Left ventricle myocardium superior (tissue), 1 donor: ENCODE measurements around the gene MALL. TPM values are rescaled to one million over a fixed set of nuclear protein-coding genes. Genes with fewer than 3 reads are reported as not detected.
"Not testable (repeated sequence)": the region's sequence is repeated elsewhere in the genome, so short reads cannot be mapped to it uniquely, and the experiment has no call there.

Experiments
- ATAC-seq: fragments of 200-7000 bp; cut with Tn5 transposase; one replicate; pipeline ENCODE4 v1.9.1; 2020; ENCODE audit warnings: mild to moderate bottlenecking, moderate library complexity
- DNase-seq: peaks from one replicate; pipeline ENCODE4 v3.0.0-alpha.2; 2020
- intact Hi-C: fragments of 100-400 bp; cut with micrococcal nuclease; formaldehyde crosslinking; loops from one replicate; pipeline ENCODE4 v1.11.0; 2022
- total RNA-seq: library from RNA; stranded (reverse); fragmentation: NEBNext Ultra II Directional; extraction: Animal tissue kit (Norgen Biotek cat#: 25700); gene quantifications from one replicate; pipeline ENCODE4 v1.2.1, GENCODE V29; 2021
- donor health status: DM: no; HTN: yes; CAD: no; lungs with severe emphysema.

MALL gene
- total RNA-seq, 1 donor from 2014 or later = 12.0 TPM

GRCh38 chr2:110059694-110060358 lies 55.8 kb downstream of the MALL start:
- ATAC-seq, DNase-seq, intact Hi-C loops: not testable (repeated sequence)

DNA sequence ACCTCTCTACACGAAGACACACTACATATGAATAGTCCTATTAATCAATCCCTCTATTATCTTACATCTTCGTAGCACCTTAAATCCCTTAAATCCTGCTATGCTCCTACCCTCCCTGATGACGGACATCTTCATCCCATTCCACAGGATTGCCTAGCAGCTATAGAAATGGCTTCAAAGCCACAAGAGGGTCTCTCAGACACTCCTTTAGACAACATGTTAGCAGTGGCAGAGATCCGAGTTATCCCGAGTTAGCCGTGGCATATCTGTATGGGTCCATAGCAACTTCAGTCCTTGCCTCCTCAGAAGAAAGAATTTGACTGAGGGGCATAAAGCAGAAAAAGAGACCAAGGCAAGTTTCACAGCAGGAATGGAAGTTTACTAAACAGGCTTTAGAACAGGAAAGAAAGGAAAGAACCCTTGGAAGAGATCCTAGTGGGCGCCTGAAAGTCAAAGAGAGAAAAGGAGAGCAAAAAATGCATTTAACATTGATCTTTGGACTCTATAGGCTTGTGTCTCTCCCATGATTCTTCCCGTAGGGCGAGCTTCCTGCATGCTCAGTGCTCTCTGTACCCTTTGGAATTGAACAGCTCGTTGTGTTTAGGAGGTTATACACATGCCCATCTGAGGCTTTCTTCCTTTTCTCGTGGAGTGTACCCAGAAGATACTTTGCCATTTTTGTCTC lies 56.5 kb downstream of the MALL start:
- ATAC-seq, DNase-seq, intact Hi-C loops: not testable (repeated sequence)

DNA sequence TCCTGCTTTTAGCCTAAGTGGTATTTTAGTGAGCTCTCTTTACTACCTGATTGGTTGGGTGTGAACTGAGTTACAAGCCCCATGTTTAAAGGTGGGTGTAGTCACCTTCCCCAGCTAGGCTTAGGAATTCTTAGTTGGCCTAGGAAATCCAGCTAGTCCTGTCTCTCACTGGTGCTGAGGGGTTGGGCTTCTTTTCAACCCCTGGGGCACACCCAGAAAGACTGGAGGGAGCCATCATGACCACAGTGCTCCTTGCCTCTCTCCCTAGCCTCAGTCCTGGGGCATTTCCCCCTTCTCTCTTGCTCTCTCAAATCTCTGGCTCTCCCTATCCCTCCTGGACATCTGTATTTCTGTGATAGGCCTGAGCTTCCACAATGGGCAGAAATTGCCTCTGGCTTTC lies 57.6 kb downstream of the MALL start:
- ATAC-seq, intact Hi-C loops, DNase-seq: not testable (repeated sequence)

- DNase-seq, intact Hi-C loops, ATAC-seq: not testable (repeated sequence)
Measured at GRCh38 chr2:110055819-110056408, 59.7 kb downstream of the MALL start.

DNA sequence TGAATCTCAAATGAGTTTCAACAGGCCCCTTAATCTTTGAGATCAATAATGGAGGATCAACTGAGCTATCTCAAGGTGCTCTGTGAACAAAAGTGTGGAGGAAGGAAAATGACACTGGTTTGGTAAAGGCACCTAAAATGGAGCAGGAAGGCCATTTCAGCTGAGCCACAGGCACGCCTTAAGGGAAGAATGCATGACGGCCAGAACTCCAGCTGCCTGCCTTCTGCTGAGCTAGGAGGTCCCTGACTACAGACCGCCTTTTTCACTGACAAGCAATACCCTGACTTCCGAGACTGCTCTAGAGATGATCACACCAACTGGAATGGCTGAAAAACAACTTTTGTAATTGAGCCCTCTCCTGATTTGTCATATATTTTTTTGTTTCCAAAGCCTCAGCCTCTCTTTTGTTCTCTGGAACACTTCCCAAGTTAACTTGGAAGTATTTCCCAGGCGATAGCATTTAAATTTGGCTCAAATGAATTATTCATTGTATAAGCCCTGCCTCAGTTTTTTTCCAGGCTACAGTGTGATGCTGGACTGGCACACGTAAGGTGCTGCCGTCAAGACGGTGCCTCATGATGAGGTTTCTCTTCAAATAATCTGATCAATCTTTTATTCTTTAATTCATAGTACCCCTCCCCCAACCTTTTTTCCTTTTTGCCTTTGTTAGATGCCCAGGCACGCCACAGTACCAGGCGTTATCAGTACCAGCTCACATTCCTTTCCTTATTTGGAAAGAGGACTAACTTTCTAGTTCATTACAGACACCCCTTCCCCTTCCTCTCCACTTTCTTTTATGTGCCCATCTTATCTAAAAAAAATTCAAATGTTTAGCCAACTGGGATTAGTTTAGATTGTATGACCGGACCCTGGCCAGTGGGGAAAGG lies 60.9 kb downstream of the MALL start:
- intact Hi-C loops = not testable (repeated sequence)

GRCh38 chr2:110053688-110054087 lies 61.9 kb downstream of the MALL start:
- DNase-seq, intact Hi-C loops, ATAC-seq: not testable (repeated sequence)

More for the DNA sequence above, 60.9 kb downstream of the MALL start:
- DNase-seq = peak; percentile 45
- peak; percentile 94 for ATAC-seq

GRCh38 chr2:110052166-110052565 lies 63.5 kb downstream of the MALL start:
- peak; percentile 40 for ATAC-seq
- intact Hi-C loops = not testable (repeated sequence)

DNA sequence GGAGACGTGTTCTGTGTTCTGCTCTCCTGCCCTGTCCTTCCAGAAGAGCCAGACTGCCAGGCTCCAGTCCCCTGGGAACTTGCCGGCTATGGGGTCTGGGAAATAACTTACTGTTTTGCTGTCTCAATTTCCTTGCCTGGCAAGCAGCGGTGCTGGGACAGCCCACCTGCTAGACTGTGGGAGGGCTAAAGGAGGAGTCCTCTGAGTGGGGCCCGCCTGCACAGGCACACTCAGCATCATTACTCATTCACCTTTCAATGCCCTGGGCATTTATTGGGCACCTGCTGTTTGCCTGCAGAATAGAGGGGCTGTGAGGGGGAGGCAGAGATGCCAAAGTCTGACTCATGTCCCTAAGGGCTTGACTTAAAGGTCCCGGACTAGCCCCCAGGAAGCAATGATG lies 65.4 kb downstream of the MALL start:
- DNase-seq, ATAC-seq, intact Hi-C loops: not testable (repeated sequence)

More at GRCh38 chr2:110052166-110052565, 63.5 kb downstream of the MALL start:
- DNase-seq = not testable (repeated sequence)

DNA sequence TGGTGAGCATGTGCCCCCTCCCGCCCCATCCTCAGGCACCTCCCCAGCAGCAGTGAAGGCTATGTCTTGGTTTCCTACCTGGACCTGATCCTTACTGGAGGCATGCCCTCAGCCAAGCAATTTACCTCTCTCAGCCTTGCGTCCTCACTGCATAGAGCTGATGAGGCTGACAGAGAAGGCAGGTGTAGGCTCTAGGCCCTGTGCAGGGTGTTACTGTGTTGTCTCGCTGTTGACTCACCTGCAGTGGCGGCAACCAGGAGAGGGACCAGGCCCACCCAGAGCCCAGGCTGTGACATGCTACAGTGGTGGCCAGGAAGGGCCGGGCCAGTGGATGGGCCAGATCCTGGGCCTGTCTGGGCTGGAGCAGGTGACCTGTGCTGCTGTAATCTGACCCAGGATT lies 65.9 kb downstream of the MALL start:
- intact Hi-C loops, ATAC-seq, DNase-seq: not testable (repeated sequence)

DNA sequence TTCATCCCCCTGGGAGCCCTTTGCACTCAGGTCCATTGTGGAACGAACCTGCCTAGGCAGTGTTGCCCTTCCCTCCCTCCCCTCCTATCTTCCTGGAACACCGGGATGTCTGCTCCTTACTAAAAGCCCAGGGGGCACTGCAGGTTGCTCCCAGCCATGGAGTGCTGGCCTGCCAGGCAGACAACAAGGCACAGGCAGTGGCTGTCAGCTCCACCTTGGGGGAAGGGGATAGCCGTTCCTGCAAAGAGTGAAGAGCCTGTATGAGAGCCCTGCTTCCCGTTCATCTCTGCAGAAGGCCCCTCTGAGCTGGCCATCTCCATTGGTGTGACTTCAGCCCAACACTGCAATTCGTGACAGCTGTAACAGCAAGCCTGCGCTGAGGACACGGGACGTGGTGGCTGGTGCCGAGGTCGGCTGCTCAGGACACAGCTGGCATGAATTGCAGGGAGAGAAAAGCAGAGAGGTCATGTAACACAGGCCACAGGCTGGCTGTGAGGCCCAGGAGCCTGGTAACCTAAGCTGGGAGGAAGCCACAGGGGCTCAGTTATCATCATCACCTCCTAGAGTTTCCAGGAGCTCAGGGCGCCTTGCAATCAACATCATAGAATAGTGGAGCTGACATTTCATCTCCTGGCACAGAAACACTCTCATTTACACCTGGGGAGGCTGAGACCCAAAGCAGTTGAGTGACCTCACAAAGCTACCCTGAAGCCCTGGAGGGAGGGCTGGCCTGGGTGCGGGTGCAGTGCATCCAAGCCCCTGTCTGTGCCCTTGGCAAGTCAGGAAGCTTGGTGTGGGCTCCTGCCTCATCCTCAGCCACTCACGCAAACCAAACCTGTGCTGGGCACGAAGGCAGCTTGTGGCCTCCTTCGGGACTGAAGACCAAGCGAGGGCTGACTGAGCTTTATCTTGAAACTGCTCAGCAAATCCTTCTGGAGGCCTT lies 67.1 kb downstream of the MALL start:
- ATAC-seq, intact Hi-C loops: not testable (repeated sequence)
- DNase-seq = peak; percentile 18

- ATAC-seq, intact Hi-C loops, DNase-seq: not testable (repeated sequence)
Measured at GRCh38 chr2:110047225-110047624, 68.4 kb downstream of the MALL start.

DNA sequence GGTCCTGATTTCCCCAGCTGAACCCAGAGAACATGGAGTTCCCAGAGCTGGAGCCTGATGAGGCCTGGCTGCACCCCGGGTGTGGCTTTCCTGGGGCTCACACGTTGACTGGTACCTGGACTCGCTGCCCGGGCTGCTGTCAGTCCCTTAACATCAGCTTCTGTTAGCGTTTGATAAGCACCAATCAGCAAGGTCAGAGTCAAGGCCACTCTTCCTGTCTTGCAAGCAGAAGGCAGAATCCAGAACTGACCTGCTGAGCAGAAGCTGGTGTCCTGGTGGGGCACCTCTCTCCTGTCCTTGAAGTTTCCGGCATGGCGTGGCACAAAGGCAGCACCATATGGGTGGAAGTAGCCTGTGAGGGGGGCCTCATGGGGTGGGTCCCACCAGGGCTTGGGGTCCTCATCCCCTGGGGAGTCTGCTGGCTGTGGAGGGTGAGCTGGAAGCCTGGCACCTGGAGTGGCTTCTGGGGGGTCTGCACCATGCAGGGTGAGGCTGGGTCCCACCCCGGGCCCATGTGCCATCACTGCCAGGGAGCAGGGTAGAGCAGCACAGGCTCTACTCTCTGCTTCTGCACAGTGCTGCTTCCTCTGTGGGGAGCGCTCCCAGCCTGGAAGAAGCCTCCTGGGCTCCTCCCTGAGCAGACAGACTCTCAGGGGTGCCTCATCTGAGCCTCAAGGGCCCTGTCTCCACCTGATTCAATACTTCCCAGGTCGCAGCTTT lies 73.5 kb downstream of the MALL start:
- DNase-seq, intact Hi-C loops, ATAC-seq: not testable (repeated sequence)

- ATAC-seq, intact Hi-C loops: not testable (repeated sequence)
- peak; percentile 2 for DNase-seq
Measured at GRCh38 chr2:110037336-110037735, 78.3 kb downstream of the MALL start.

GRCh38 chr2:110035384-110035783 lies 80.2 kb downstream of the MALL start:
- DNase-seq, ATAC-seq, intact Hi-C loops: not testable (repeated sequence)

DNA sequence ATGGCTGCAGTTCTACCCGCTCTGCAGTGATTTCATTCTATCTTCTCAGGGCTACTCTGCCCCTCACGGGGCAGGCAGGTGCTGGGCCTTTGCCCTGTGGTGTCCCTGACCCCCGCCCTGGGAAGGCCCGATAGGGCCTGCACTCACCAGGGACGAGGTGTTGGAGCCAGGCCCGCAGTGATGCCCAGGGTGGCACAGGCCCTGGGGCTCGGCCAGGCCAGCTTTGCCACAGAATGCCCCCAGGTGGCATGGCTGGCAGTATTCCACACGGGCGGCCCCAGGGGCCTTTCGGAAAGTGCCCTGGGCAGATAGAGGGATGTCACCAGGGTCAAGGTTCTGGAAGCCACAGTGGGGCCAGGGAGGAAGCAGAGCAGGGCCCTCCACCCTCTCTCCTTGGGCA lies 80.7 kb downstream of the MALL start:
- peak; percentile 2 for DNase-seq
- ATAC-seq, intact Hi-C loops: not testable (repeated sequence)
